ENCODE data around the gene FBXW5.
A peak's percentile ranks its signal among the peaks of the same experiment; 100 is the strongest.

FBXW5 gene

DNA sequence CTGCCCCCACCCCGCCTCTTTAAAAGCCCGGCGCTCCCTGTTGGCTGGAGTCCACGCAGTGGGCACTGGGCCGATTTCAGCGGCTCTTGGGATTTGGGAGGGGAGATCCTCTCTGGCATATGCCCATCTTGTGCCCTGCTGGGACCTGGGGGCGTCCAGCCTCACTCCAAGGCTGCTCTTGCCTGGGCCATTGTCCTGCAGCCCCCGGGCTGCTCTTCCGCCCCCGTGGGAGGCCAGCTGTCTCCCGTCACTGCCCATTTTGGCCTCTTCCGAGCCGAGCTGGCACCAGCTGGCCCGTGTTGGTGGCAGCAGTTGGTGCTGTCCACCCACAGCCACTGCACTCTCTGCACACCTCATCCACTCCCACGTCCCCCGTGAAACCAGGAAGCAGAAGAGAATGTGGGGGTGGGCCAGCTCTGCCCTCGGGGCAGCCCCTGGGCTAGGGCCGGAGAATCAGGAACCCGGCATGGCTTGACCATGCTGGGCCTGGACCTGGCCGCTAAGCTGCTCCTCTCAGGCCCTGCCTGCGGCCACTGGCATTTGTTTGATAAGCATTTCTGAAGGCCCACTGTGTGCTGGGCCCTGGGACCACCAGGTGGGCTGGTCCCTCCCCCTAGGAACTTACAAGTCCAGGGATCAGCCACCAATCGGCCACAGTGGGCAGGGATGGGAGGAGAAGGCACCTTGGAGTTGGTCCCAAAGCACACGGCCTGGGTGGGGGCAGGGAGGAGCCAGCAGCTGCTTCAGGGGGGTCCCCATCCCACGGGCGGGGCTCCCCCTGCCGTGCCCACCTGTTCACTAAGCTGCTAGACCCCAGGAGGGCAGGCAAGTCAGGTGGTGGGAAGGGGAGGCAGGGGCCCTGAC, 2.7 kb upstream of the FBXW5 start:
- no peak for DNase-seq

DNA sequence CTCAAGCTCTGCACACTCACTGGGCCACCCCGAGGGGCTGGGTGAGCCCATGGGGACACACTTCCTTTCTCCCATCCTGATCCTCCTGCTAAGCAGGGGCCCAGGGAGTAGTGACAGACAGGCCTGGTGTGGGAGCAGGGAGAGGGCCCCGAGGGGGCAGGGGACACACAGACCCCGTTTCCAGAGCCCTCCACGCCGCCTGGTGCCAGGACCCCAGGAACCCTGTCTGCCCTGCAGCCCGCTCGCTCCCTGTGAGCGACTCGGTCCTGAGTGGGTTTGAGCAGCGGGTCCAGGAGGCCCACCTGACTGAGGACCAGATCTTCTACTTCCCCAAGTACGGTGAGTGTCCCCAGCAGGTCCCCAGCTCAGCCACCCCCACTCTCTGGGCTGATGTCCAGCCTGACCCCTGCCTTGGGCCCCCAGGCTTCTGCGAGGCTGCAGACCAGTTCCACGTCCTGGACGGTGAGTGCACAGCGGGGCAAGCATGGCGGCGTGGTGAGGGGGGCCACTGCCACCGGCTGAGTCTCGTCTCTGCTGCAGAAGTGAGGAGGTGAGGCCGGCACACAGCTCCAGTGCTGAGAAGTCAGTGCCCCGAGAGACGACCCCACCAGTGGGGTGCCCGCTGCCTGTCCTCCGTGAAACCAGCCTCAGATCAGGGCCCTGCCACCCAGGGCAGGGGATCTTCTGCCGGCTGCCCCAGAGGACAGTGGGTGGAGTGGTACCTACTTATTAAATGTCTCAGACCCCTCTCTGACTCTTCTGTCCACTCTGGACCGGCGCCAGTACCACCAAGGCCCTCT, 1.9 kb upstream of the FBXW5 start:
- no peak for DNase-seq

DNA sequence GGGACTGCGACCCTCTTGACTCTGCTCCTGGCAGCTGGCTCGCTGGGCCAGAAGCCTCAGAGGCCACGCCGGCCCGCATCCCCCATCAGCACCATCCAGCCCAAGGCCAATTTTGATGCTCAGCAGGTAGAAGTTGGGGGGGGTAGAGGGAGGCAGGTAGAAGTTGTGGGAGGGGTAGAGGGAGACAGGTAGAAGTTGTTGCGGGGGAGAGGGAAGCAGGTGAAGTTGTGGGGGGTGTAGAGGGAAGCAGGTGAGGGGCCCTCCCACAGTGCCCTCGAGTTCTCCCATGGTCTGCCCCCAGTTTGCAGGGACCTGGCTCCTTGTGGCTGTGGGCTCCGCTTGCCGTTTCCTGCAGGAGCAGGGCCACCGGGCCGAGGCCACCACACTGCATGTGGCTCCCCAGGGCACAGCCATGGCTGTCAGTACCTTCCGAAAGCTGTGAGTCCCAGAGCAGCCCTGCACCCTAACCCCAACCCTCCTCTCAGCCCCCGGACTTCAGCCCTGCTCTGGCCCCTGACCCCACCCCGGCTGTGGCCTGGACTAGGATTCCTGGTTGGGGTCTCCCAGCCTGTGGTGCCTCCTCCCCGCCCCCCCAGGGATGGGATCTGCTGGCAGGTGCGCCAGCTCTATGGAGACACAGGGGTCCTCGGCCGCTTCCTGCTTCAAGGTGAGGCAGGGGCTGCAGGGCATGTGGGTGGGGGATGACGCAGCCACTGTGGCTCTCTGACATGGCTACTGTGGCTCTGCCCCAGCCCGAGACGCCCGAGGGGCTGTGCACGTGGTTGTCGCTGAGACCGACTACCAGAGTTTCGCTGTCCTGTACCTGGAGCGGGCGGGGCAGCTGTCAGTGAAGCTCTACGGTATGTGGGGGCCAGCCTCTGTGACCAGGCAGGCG, 1.0 kb upstream of the FBXW5 start:
- DNase-seq = no peak

DNA sequence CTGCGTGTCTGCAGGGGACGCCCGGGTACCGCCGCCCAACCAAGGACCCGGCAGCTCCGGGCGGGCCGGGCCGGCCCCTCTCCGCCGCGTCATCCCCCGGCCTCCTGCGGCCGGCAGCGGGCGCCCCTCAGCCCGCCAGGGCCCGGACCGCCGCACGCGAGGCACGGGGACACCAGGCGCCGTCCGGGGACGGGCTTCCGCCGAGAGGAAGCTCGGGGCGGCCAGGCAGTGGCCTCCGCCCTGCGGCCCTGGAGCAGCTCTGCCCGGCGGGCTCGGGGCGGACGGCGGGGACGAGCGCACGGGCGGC, 373 bp downstream of the FBXW5 start:
- no peak for DNase-seq

DNA sequence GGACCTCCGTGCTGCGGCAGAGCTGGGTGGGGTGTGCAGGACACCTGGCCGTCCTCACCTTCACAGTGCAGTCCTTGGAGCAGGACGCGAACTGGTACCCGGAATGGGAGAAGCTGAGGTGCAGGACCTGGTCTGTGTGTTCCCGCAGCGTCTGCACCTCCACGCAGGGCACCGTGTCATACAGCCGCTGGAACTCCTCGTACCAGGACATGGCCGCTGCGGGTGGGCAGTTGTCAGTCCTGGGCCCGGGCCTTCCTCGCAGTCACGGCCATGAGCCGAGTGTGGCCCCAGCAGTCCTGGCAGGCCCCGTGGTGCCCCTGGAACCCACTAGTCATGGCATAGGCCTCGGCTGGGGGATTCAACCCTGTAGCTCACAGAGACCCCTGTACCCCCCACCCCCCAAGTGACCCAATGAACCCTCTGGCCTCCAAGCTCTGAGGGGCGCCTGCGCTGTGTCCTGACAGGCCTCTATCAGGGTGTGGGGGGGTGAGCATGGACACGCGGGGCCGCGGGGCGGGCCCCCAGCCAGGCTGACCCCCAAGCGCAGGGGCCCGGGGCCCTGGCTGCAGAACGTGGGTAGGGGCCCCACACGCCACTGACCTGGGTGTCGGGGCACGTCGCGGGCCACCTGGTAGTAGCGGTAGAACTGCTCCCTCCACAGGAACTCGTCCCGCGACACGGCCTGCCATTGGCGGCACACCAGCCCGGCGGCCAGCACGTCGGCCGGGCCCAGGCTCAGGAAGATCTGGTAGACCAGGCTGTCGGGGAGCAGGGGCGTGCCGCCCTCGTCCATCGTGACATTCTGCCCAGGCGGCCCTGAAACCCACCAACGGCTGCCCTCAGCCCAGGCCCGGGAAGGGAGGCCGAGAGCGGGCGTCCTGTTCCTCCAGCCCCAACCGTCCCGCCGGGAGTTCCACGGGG, 987 bp downstream of the FBXW5 start:
- peak; percentile 57 to 69 for DNase-seq

DNA sequence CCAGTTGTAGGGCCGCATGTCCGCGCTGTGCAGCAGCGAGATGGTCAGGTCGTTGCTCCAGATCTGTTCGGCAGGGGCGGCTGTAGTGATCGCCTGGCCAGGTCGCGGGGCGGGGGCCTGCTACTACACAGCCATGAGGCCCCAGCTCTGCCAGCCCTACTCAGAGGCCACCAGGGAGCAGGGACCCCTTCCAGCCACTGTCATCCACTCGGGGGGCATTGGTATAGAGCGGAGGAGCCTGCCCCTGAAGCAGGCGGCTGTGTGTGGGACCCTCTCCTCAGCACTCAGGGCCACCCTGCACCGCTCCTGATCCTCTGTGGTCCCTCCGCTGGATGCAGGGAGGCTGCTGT, 1.7 kb downstream of the FBXW5 start:
- no peak for DNase-seq

DNA sequence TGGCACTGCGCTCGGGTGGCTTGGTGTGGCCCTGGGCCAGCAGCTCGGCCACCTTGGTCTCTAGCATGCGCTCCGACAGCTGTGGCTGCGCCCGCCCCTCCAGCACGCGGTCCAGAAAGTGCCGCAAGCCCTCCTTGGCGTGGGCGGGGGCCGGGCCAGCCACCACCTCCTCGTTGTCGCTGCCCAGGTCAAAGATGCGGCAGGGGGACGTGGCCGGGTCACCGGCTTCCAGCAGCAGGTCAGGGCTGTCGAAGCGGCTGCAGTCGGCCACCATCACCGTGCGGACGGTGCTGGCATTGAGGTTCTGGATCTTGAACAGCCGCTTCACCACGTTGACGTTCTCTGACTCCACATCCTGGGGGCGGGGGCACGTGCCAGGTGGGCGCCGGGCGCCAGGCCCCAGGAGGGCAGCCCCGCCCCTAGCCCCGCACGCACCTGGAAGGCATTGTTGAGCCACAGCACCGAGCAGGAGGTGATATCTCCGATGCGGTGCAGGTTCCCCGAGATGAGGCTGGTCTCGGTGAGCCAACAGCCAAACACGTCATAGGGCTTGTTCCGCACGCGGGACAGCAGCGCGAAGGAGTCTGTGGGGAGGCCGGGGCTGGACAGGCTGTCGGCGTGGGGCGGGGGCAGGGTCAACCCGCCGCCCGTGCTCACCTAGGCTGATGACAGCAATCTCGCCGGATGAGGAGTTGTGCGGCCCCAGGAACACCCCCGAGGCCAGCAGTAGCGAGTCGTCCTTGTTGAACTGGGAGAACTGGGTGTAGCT, 2.2 kb downstream of the FBXW5 start:
- DNase-seq = no peak

DNA sequence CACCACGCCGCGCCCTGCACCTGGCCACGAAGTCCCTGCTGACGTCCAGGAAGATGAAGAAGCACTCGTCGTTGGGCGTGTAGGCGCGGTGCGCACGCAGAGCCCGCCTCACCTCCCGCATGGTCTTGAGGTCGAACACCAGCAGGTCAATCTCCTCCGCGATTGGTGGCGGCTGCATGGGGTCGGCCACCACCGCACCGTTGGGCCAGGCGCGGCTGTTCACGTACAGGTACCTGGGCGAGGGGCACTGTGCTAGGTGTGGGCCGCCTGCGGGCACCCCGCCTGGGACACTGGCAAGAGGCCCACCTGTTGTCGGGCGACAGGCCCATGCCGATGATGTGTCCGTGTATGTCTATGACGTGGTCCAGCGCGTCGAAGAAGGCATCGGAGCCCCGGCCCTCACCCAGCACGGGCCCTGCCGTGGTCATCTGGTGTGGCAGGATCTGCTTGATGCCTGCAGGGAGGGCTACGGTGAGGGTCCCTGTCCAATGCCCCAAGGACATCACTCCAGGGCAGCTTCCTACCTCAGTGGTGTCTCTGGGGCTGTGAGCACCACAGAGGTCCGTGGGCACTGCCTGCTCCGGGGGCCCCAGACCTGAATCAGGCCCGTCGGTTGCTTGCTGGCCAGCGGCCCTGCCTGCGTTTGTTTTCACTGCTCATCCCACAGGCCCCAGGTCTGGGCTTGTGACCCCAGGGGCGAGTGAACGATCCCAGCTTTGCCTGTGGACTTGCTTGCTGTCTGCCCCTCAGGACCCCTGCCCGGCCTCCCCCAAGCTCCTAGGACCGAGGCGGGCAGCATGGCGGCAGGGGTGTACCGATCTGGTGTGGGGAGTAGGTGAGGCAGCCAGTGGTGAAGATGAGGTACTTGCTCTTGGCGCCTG, 3.1 kb downstream of the FBXW5 start:
- DNase-seq = no peak

DNA sequence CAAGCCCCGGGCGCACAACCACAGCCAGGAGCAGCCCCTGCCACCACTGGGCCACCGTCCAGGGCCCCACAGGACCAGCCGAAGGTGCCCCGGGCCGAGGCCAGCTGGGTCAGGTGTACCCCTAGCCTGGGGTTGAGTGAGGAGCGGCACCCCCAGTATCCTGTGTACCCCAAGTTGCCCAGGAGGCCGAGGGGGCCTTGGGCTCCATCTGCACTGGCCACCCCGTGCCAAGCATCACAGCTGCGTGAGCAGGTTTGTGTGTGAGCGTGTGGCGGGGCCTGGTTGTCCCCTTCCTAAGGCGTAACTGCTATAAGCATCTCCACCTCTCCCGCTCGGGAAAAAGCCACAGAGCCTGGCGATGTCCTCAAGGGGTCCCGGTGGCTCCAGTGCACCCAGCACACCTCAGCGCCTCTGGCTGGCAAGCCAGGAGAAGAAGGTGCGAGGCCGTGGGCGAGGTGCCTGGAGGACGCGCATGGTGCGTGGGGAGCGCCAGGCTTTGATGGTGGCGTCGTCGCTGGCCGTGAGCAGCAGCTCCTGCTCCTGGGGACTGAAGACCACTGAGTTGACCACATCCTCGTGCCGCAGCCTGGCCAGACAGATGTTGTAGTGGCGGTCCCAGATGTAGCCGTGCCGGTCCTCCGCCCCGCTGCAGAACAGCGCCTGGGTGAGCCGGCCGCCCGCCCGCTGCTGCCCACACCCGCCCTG, 3.9 kb downstream of the FBXW5 start:
- no peak for DNase-seq

DNA sequence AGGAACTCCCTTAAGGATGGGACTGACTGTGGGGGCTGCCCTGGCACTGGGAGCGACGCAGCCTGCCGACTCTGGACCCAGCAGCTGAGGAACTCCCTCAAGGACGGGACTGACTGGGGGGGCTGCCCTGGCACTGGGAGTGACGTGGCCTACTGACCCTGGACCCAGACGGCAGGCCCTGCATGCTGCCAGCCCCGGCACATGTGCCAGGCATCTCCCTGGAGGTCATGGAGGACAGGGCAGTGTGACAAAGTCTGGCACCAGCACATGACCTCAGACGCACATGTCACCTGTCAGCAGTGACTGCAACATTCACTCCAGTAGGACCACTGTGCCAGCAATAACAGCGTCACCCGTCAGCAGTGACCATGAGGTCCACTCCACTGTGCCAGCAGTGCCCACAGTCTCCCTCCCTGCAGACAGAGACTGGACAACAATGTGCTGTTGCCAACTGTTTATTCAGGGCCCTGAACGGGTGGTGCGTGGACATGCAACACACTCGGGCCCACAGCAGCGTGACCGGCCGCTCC, 4.5 kb downstream of the FBXW5 start:
- DNase-seq = no peak

DNA sequence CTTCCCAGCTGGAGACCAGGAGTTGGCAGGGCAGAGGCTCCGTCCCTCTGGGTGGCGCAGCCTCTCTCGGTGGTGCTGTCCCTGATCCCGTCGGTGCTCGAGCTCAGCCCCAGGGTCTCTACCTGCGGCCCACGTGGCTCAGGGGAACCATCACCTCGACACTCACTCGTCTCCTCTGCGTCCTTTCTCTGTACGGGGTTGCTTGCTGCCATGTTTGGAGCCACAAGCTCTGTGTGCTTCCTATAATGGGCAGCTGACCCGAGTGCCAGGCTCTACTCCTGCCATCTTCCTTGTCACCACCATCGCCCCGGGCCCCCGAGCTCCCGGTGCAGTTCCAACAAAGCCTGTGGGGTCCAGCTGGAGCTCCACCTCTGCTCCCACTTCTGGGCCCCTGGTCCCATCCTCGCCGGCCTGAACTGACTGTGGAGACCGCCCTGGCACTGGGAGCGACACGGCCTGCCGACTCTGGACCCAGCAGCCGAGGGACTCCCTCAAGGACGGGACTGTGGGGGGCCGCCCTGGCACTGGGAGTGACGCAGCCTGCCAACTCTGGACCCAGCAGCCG, 5.0 kb downstream of the FBXW5 start:
- DNase-seq = no peak

DNA sequence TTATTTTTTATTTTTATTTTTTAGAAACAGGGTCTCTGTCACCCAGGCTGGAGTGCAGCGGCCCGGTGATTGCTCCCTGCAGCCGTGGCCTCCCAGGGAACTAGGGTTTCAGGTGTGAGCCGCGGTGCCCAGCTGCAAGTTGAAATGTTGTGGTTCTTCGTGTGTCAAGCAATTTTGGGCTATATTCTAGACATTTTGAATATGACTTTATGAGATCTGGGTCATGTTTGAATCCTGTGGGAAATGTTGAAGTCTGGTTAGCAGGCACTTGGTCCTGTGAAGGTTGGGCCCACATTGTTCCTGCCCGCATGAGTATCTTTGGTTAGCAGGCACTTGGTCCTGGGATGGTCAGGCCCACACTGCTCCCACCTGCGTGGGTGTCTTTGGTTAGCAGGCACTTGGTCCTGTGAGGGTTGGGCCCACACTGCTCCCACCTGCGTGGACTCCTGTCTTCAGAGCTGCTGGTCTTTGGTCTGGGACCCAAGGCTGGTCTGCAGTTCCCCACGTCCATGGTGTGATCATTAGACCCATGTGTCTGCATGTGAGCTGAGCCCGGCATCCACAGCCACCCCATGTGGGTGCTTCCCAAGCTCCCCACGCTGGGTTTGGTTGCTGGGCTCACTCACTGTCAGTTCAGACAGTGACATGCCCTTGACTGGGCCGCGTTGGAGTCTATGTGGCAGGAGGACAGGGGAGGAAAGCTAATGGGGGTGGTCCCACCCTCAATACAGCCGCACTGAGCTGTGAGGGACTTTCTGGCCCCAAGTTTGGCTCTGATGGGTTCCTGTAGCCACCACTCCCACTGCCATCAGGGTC, 7.1 kb downstream of the FBXW5 start:
- no peak for DNase-seq

DNA sequence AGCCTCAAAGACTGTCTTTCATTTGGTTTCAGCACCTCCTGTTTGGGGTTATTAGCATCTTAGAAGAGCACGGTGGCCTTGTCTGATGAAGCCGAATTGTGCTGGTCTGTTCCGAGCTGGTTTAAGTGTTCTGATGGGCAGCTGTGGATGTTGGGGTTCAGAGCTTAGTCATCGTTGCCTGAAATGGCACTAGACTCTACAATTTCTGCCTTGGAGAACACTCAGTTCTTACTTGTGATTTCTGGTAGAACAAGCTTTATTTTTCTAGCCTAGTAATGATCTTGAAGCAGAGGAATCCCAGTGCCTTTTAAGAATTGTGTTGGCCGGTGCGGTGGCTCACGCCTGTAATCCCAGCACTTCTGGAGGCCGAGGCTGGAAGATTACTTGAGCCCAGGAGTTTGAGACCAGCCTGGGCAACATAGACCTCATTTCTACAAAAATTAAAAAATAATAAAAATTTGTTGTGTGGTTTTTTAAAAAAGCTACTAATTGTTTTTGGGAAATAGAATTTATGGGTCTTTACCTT, 7.8 kb downstream of the FBXW5 start:
- no peak for DNase-seq

DNA sequence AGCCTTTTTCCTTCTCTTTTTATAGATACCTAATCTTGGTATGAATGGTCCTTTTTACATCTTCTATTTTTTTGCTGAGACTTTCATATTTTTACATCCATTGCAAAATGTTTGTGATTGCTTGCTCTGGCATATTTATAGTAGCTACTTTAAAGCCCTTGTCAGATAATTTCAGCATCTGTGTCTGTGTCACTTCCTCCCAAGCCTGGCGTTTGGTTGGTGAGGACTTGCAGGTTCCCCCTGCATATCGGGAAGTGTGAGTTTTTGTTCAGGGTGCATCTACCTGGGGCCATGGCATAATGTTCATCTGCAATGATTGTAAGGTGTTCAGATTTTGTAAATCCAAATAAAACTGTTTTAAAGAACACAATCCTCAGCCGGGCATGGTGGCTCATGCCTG, 8.9 kb downstream of the FBXW5 start:
- no peak for DNase-seq

DNA sequence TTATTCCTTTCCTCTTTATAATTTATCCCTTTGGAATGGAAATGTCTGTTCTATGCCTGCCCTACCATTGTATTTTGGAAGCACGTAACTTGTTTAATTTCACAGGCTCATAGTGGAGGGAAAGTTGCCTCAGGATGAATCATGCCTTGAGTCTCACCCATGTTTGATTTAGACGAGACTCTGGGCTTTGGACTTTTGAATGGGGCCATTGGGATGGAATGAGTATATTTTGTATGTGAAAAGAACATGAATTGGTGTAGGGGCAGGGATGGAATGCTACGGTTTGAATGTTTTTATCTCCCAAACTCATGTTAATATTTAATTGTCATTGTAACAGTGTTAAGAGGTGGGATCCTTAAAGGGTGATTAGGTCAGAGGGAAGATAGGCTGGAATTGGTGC, 10.3 kb downstream of the FBXW5 start:
- no peak for DNase-seq

DNA sequence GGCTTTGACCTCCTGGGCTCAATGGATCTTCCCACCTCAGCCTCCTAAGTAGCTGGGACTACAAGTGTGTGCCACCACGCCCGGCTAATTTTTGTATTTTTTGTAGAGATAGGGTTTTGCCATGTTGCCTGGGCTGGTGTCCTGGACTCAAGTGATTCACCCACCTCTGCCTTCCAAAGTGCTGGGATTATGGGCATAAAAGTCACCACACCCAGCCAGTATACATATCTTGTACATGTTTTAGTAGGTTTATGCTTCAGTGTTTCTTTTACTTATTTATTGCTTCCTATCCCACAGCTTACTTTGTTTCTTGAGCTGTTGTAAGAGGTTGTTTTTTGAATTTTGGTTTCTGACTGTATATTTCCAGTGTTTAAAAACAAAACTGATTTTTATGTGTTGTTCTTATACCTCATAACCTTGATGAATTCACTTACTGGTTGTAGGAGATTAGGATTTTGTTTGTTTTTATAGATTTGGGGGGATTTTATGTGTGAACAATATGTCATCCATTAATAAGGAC, 12.9 kb downstream of the FBXW5 start:
- DNase-seq = no peak

DNA sequence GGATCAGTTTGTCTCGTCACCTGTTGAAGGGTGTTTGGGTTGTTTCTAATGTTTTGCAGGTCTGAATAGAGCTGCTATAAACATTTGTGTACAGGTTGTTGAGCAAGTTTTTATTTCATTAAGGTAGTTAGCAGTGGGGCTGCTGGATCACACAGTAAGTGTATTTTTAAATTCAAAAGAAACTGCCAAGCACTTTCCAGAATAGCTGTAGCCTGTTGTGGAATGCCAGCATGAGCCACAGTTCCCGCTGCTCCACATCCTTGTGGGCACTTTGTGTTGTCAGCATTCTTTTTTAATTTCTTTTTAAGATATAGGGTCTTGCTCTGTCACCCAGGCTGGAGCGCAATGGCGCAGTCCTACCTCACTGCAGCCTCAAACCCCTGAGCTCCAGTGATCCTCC, 14.5 kb downstream of the FBXW5 start:
- no peak for DNase-seq

DNA sequence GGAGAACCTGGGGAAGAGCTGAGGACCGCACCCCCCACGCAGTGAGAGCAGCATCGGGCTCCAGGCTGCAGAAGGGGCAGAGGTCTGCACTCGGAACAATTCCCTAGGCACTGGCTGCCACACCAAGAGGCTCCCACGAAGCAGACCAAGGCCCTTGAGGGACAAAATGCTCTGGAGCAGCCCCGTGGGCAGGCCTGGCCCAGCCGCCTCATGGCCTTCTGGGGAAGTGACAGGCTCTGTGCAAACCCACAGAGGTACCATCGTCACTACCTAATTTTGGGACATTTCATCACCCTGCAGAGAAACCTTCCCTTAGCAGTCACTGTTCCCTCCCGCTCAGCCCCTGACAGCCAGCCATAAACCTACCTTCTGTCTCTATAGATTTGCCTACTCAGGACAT, 15.9 kb downstream of the FBXW5 start:
- no peak for DNase-seq

Data from activated T-cell treated with anti-CD3 and anti-CD28 coated beads, Interleukin-2, amount 50 U/mL, for 48 hours (primary cell).